Measurements from ENCODE around the gene FANCI.

DNA sequence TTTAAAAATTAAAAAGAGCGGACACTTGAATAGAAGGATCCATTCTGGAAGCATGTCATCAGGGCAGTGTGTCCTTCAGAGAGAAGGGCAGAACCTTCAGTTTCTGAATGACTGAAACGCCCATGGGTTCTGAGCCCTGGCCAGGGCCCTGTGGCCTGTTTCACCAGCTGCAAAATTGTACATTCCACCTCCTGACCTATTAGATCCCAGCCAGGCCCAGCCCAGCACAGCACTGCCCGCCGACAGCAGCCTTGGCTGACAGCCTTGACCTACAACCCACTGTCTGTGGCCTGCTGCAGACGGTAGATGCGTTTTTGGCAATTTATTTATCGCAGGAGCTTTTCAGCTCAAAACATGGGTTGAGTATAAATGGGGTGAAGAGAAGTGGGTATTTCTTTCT is 96.8 kb downstream of the FANCI start:
- TF ChIP-seq, protein P1, sequence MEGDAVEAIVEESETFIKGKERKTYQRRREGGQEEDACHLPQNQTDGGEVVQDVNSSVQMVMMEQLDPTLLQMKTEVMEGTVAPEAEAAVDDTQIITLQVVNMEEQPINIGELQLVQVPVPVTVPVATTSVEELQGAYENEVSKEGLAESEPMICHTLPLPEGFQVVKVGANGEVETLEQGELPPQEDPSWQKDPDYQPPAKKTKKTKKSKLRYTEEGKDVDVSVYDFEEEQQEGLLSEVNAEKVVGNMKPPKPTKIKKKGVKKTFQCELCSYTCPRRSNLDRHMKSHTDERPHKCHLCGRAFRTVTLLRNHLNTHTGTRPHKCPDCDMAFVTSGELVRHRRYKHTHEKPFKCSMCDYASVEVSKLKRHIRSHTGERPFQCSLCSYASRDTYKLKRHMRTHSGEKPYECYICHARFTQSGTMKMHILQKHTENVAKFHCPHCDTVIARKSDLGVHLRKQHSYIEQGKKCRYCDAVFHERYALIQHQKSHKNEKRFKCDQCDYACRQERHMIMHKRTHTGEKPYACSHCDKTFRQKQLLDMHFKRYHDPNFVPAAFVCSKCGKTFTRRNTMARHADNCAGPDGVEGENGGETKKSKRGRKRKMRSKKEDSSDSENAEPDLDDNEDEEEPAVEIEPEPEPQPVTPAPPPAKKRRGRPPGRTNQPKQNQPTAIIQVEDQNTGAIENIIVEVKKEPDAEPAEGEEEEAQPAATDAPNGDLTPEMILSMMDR (conservative IDR thresholded peaks at IDR 0.05): no peak
- TF ChIP-seq ZFX (IDR thresholded peaks at IDR 0.05): no peak
